IPS-18c (cell line): Measurements from ENCODE around the gene PLSCR3.
A peak's percentile ranks its signal among the peaks of the same experiment; 100 is the strongest.

Experiments used
- H3K4me3 ChIP-seq: 2 replicates; pipeline ENCODE4 v1.7.0; 2013; ENCODE audit warnings: low read depth, mild to moderate bottlenecking, low read length, moderate library complexity; ENCODE audit not compliant: insufficient read depth
- H3K9me3 ChIP-seq: one replicate; pipeline ENCODE4 v1.6.1; 2013; ENCODE audit warnings: mild to moderate bottlenecking, low read length, moderate library complexity; ENCODE audit not compliant: control insufficient read depth, insufficient read depth

The PLSCR3 gene

DNA sequence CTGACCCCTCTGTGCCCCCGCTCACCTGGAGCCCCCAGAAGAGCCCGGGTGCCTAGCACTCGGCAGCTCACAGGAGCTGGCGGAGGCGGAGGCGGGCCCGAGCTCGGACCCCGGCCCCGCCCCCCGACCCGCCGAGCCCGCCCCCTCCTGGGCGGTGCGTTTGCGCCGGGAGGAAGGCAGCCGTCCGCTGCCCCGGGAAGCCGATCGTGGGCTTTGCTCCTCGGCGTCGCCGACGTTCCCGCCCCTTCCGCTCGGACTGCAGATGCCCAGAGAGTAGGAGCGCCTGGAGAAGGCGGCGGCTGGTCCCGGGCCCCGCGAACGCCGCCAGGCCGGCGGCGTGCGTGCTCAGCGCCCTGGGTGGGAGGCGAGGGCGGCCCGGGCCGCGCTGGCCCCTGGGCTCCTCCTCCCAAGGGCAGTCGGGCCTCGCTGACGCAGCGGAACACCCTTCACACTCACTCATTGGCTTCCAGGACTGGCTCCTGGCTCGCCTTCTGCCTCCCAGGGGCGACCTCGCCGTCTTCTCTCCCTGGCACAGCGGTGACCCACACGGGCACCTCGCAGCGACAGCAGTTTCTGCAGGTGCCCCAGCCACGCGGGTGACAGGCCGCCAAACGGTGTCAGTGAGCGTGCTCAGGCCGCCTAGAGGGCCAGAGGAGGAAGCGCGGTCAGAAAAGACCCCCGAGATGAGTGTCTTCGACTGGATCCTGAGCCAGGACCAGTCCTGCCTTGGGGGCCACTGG, at the start of gene PLSCR3:
TSS of gene PLSCR3 (minus strand) at position 74 of the 740 bp plus-strand sequence. CDS start 415 bp downstream, outside the sequence.
- Histone ChIP-seq H3K4me3 (peak within 1 kb of the TSS; percentile 84), H3K9me3 (no peaks in the 10 kb centered on the region)

DNA sequence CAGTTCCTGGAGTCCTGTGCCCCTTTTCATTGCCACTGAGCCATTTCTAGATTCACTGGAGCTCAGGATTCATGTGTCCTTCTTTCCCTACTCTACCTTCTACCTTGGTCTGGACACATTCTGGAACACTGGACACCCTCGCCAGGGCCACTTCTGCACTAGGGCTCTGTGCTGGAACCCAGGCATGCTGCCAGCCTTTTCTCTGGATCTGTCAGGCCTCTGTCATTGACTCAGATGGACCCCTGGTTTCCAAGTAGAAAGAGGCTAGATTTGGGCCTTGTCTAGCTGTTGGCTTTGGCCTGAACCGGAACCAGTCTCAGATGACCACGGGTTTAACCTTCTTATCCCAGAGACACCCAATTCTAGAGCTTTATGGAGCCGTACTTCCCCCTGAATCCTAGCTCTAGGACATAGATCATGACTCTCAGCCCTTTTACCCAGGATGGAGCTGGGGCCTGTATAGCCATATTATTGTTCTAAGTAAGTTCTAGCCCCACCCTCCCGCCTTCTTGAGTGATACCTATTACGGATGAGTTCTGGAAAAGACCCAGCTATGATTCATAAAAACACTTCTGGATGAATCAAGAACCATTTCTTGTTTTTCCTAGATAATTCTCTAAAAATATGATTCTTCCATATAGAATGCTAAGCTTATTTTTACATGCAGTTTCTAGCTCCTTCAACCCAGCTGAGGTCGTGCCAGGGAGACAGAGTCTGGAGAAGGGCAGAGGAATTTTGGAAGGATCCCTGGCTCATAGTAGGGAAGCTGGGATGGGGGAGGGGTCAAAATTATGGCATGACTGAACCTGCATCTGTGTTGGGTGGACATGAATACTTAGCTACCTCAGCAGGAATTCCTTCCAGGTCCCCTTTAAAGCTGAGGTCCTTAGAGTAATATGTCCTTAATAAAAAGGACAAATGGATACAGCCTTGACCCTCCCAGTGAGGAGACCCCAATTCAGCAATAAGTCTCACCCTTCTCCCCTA, 49.5 kb upstream of the PLSCR3 start:
- H3K4me3 ChIP-seq: no peak overlapping the region

DNA sequence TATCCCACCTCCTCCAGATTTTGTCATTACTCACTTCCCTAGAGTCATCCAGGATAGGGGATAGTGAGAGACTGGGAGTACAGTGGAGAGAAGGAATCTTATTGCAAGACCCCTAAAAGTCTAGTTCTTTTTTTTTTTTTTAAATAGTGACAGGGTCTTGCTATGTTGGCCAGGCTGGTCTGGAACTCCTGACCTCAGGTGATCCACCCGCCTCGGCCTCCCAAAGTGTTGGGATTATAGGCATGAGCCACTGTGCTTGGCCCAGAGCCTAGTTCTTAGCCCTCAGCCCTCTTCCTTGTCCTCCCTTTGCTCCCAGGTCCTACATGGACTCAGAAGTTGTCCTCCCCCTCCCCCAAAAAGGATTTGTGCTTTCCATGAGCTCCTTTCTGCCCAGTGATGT, 47.8 kb upstream of the PLSCR3 start:
- no peak overlapping the region for H3K4me3 ChIP-seq
- H3K9me3 ChIP-seq: no peaks in the 10 kb centered on the region

More for the DNA sequence above, 49.5 kb upstream of the PLSCR3 start:
- H3K9me3 ChIP-seq: no peaks in the 10 kb centered on the region

DNA sequence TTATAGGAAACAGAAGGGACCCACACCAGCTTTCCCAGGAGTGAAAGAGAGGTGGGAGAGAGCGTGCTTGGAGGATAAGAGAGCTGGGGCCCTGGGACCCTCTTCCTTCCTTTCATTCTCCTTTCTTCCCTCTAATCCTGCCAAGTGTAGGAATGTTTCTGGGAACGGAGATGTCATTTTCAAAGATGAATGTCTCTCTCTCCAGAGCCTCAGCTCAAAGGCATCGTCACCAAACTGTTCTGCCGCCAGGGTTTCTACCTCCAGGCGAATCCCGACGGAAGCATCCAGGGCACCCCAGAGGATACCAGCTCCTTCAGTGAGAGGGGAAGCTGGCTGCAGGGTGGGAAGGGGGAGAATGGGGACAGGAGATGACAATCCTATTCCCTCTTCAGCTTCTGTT, 46.9 kb upstream of the PLSCR3 start:
- Histone ChIP-seq H3K4me3 (peak overlapping the region; percentile 73; the same call in 1 of the 2 replicates), H3K9me3 (no peaks in the 10 kb centered on the region)

DNA sequence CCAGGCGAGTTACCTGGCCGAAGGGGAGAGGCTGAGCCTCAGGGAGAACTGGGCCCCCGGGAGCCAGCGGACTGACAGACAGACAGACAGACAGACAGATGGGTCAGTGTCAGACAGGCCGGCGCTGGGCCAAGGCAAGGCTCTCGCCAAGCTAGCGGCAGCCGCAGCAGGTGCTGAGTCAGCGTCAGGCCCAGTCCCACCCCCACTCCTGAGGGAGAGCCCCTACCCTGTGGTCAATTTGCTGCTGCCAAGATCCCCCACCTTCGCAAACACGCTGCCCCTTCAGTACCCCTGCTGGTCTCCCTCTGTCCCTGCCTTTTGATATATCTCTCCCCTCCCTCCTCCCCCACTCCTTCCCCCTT, 46.5 kb upstream of the PLSCR3 start:
- H3K9me3 ChIP-seq: no peaks in the 10 kb centered on the region
- H3K4me3 ChIP-seq: peak overlapping the region; percentile 73; the same call in 1 of the 2 replicates

DNA sequence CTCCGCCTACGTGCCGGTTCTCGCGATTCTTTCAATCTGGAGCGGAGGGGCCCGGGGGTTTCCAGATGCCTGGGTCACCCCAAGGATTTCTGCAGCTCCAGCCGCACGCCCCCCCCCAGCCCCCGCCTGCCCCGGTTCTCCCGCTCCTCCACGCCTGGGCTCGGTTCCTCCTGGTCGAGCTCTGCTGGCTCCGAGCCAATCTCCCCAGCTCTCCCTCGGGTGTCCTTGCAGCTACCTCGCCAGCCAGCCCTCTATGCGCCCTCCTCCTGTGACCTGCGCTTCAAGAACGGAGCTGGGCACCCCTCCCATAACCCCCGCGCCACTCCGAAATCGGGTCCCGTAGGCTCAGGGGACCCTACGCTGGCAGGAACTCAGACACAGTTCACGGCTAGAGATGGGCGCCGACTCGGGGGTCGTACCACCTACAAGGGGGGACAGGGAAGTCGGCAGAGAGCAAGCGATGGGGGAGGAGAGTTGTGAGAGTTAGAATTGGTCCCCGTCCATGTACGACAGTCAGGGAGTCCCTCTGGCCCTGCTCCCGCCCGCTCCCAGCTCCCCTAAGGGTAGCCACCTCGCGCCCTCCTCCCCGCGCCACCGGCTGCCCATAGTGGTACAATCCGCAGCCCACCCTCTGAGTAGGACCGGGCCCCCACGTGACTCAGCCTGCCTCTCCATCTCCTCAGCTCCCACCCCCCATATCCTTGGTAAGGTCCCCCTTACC, 45.9 kb upstream of the PLSCR3 start:
- Histone ChIP-seq H3K9me3 (no peaks in the 10 kb centered on the region), H3K4me3 (peak overlapping the region; percentile 73)

DNA sequence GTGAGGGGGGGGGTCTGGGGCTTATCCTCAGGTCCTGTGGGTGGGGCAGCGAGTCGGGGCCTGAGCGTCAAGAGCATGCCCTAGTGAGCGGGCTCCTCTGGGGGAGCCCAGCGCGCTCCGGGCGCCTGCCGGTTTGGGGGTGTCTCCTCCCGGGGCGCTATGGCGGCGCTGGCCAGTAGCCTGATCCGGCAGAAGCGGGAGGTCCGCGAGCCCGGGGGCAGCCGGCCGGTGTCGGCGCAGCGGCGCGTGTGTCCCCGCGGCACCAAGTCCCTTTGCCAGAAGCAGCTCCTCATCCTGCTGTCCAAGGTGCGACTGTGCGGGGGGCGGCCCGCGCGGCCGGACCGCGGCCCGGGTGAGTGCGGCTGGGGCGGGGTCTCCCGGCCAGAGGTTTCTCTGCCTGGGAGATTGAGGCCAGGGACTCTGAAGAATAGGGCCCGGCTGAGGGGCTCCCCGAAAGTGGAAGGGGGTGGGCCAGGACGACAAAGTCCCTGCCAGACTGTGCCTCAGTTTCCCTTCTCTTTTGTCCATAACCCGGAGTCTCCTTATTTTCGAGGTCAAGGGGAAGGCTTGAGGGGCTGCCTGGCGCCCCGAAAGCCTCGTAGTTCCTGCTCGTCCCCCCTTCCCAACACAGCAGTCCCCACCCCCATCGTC, 45.3 kb upstream of the PLSCR3 start, which contains the start of gene FGF11:
TSS of gene FGF11 (plus strand) at position 51 of the 651 bp plus-strand sequence. CDS start at position 160, 109 bp downstream.
- peak within 1 kb of the TSS; percentile 75 for H3K4me3 ChIP-seq
- H3K9me3 ChIP-seq: no peaks in the 10 kb centered on the region

DNA sequence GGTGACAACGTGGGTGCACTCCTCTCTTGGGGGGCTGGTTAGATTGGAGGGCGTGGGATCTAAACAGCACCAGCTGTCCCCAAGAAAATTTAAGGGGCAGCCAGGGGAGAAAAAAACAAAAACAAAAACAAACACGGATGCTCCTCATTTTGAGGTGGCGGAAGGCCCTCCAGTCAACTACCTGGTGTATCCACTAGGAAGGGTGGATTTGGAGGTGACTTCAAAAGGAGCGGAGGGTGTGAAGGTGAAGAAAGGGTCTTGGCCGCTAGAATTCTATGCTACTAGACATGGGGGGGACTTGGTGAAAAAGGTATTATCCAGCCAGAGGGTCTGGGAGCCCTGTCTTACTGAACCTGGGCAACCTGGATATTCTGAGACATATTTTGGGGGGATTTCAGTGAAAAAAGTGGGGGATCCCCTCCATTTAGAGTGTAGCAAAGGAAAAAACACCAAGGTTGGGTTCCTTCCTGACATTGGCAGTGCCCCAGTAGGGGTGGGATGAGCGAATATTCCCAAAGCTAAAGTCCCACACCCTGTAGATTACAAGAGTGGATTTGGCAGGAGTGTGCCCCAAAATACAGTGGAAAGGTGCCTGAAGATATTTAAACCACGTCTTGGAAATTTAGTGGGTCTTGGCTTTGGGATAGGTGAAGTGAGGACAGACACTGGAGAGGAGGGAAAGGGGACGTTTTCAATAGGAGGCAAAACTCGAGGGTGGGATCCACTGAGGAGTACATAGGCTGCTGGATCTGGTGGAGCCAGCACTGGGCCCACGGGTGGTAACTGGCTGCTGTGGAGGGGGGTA, 44.5 kb upstream of the PLSCR3 start:
- Histone ChIP-seq H3K4me3 (peak overlapping the region; percentile 75), H3K9me3 (no peaks in the 10 kb centered on the region)

DNA sequence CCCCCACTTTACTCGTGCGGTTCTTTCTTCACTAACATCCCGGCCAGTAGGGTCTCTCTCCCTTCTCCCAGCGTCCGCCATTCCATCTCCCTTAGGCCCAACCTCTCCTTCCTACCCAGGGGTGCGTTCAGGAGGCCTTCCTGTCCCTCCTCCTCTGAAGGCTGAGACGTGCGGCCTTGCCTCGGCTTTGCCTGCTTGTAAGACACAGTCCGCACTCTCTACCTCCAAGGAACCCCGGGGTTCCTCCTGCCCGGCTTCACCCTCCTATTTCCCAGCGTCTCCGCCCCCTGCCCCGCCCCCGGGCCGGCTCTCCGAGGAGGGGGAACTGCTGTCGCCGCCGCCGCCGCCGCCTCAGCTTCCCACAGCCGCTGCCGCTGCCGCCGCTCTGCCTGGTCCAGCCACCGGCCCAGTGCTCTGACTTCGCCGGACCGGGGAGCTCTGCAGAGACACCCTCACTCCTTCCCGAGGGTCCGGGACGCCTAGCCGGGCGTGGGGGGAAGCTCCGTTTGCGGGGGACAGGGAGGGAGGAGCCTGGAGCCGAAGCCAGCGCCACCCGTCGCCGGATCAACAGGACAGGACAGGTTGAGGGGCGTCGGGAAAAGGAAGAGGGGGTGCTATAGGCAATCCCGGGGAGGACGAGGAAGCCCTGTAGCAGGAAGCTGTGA, 43.8 kb upstream of the PLSCR3 start:
- no peaks in the 10 kb centered on the region for H3K9me3 ChIP-seq
- peak overlapping the region; percentile 75 for H3K4me3 ChIP-seq

DNA sequence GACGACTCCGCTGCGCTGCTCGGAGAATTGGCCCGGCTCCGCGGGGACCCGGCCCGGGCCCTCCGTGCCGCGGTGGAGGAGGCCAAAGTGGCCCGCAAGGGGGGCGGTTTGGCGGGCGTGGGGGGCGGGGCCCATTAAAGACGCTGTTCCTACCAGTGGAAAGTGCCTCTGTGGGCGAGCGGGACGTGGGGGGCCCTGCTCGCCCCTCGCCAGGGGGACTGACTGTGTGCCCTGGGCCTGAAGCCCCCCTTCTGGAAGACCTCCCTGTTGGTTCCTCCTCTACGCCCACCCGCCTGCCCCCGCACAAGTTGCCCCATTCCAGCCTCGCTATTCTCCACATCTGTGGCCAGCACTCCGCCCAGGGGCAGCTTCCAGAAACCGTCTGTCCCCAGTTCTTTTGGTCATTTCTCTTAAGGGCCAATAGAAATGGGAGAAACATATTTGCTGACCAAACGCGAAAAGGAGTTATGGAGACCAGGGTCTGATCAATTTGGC, 43.1 kb upstream of the PLSCR3 start:
- no peaks in the 10 kb centered on the region for H3K9me3 ChIP-seq
- peak overlapping the region; percentile 75 for H3K4me3 ChIP-seq

DNA sequence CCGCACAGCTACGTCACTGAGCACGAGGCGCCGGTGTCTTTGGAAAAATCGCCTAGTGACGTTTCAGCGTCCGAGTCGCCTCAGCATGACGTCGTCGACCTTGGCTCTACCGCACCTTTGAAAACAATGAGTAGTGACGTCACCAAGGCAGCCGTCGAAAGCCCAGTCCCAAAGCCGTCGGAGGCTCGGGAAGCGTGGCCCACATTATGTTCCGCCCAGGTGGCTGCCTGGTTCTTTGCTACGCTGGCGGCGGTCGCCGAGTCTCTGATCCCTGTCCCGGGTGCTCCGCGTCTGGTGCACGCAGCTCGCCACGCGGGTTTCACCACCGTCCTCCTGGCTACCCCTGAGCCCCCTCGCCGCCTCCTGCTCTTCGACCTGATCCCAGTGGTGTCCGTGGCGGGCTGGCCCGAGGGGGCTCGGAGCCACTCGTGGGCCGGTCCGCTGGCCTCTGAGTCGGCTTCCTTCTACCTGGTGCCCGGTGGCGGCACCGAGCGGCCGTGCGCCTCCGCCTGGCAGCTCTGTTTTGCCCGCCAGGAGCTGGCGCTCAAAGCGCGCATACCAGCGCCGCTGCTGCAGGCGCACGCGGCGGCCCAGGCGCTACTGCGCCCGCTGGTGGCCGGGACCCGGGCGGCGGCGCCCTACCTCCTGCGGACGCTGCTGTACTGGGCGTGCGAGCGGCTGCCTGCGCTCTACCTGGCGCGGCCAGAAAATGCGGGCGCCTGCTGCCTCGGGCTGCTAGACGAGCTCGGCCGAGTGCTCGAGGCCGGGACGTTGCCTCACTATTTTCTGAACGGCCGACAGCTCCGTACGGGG, 42.4 kb upstream of the PLSCR3 start:
- Histone ChIP-seq H3K9me3 (no peaks in the 10 kb centered on the region), H3K4me3 (peak overlapping the region; percentile 75)

DNA sequence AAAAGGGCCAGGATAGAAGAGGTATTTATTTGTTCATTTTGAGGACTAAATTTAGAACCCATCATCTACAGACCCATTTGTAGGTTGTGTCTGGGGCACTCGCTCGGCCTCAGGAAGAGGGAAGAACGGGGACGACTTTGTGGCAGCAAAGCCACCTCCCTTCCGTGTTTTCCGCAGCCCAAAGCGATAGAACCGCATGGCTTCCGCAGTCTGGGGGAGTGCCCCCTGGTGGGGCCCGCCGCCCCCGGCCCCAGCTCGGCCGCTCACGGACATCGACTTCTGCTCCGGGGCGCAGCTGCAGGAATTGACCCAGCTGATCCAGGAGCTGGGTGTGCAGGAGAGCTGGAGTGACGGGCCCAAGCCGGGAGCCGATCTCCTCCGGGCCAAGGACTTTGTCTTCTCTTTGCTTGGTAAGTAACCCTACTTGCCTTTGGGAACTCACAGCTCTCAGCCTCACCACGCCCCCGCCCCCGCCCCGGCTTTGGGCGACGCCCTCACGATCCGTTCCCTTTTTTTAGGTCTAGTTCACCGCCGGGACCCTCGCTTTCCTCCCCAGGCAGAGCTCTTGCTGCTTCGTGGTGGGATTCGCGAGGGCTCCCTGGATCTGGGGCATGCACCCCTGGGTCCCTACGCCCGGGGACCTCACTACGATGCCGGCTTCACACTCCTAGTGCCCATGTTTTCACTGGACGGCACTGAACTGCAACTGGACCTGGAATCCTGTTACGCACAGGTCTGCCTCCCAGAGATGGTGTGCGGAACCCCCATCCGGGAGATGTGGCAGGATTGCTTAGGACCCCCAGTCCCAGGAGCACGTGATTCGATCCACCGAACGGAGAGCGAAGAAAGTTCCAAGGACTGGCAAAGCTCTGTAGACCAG, 41.6 kb upstream of the PLSCR3 start:
- Histone ChIP-seq H3K9me3 (no peaks in the 10 kb centered on the region), H3K4me3 (peak overlapping the region; percentile 75)

DNA sequence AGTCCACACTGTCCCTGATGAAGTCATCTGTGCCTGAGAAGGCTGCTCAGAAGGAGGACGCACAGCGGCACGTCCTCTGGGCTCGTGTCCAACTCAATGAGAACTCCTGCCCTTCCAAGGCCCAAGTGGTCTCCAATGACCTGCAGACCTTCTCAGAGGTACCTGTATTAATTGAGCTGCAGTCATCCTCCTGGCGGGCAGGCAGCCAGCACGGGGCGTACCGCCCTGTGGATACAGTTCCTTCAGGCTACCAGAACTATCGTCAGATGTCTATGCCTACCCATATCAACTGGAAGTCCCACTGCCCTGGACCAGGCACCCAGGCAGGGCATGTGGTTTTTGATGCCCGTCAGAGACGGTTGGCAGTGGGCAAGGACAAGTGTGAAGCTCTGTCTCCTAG, 38.0 kb upstream of the PLSCR3 start:
- no peaks in the 10 kb centered on the region for H3K9me3 ChIP-seq
- H3K4me3 ChIP-seq: no peak overlapping the region

DNA sequence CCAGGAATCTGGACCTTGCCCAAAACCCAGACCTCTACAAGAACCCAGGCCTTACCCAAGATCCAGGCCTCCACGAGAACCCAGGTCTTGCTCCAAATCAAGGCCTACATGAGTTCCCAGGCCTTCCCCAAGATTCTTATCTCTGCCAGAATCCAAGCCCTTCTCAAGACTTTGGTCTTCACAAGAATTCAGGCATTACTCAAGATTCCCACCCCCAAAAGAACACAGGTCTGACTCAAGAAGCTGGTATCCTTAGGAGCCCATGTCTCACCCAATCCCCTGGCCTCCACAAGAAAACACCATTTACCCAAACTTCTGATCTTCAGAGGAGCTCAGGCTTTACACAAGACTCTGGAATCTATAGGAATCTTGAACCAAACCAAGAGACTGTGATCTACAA, 36.9 kb upstream of the PLSCR3 start:
- no peaks in the 10 kb centered on the region for H3K9me3 ChIP-seq
- H3K4me3 ChIP-seq: no peak overlapping the region
